Fibroblast of peridontal ligament (primary cell): ENCODE results near the gene RGS2.
A peak's percentile ranks its signal among the peaks of the same experiment; 100 is the strongest.

Experiments used
- DNase-seq: peaks from one replicate; pipeline ENCODE4 v3.0.0-alpha.2; 2010; ENCODE audit errors: extremely low read depth

Gene RGS2

GRCh38 chr1:192808518-192809306 is at the start of gene RGS2:
Gene RGS2 (plus strand): TSS chr1:192809039. CDS start chr1:192809072, 33 bp downstream.
- peak; percentile 87 for DNase-seq

DNA sequence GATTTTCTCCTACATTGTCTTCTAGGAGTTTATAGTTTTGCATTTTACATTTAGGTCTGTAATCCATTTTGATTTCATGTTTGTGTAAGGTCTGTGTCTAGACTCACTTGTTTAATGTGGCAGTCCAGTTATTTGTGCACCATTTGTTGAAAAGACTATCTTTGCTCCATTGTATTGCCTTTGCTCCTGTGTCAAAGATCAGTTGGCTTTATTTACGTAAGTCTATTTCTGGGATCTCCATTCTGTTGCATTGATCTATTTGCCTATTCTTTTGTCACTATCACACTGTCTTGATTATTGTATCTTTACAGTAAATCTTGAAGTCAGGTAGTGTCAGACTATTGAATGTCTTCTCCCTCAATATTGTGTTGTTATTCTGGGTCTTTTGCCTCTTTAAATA is 49.7 kb upstream of the RGS2 start:
- DNase-seq, result no peak

GRCh38 chr1:192762265-192762664 is 46.6 kb upstream of the RGS2 start:
- no peak for DNase-seq

- peak; percentile 15 for DNase-seq
Measured at GRCh38 chr1:192763243-192763642, 45.6 kb upstream of the RGS2 start.

- DNase-seq, result peak; percentile 71
Measured at GRCh38 chr1:192763756-192764155, 45.1 kb upstream of the RGS2 start.

- DNase-seq, result no peak
Measured at GRCh38 chr1:192764675-192765074, 44.2 kb upstream of the RGS2 start.

DNA sequence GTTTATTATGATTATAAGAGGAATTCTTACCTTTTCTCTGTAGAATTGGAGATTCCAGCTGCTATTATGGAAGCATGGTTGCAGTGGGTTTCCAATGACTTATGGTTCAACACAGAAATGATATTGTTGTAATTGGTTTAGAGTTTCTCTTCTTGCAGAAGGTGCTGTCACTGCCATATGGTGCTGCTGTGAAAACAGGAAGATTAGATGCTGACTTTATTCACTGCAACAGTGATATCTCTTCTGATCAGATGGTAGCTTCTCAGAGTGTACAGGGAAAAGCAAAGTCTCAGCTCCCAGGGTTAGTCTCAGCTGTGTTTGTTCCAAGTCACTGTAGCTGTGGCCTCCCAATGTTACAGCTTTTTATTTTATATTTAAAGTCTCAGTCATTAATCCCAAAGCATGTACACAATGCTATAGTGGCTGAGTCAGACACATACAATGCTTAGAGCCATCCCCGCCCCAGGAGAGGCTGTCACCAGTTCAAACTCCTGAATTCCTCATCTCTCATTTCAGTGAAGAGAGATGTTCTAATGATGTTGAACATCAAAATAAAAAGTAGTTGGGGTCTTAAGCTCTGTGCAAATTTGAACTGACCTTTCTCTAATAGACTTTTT is 42.7 kb upstream of the RGS2 start:
- no peak for DNase-seq

DNA sequence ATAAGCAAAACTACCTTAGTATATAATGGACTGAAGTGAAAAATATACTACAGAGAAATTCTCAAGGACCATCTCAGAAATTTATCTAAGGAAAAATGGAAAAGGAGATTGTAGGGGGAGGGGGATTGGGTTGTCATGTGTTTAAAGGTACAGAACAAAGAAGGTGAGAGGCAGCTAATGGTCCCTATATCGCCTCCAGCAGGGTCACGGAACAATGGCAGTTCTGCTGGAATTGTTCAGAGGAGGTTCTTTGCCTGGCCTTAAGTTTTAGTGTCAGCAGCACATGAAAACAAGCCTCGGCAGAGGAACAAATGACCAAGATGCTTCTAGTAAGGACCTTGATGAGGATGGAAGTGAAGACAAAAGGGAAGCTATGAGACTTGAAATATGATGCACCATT is 42.0 kb upstream of the RGS2 start:
- no peak for DNase-seq

DNA sequence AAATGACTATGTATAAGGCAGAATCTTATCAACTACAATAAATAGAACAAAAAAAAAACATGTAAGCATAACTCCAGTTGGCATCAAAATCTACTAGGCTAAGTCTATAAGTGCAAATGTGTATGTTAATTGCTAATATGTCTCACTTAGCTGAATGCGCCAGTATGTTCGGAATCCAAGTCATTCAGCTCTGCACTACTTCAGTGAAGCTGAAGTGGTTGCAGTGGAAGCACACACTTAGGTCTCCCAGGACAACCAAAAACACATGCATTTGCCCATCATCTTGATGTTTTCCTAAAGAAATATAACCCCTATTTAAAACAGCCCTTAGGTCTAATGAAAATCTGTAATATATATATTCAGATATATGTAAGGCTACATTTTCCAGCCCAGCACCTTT is 41.0 kb upstream of the RGS2 start:
- DNase-seq, result no peak

DNA sequence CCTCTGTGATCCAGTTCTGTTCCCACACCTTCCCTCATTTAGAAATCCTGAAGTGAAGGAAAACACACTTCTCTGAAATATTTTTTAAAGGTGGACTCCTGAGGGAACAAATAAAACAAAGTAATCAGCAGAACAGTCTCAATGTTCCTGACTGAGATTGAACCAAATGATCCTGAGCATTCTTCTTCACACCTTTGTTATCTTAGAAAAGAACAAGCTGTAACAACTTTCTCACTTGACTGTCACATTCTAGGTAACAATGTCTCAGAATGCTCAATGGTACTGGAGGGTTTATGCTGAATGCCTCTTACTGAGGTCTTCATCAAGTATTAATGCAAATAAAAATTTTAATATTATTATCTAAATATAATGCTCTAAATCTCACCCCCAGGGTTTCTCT is 40.4 kb upstream of the RGS2 start:
- no peak for DNase-seq

DNA sequence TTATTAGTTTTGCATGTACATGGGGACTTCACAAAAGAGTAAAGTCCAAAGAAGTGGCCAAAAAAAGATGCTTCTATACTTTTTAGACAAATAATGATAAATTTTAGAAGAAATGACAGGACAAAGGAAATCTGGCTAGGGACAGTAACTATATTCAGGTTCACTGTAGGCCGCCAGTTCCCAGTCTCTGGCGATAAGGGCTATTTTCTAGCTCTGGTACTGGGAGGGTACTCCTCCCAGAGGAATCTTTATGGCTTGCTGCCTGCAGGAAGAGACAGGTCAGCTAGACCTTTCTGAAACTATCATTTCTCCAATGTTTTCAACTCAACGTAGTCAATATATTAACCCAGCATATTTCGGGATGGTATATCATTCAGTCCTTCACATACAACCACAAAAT is 37.5 kb upstream of the RGS2 start:
- no peak for DNase-seq

DNA sequence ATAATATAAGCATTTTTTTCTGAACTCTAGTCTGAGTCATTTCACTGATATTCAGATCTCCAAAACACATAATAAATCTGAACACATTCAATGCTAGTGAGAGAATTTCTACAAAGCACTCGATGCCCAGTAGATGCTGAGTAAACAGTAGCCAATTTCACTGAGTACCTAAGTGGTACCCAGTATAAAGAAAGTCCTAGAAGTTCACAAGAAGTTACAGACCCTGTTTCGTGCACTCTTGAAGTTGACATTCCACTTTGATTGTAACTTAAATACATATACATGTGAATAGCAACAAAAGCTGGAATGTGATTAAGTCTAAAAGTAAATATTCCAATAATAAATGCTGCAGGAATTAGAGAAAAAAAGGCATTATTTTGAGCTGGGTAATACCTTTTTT is 33.2 kb upstream of the RGS2 start:
- DNase-seq, result no peak

DNA sequence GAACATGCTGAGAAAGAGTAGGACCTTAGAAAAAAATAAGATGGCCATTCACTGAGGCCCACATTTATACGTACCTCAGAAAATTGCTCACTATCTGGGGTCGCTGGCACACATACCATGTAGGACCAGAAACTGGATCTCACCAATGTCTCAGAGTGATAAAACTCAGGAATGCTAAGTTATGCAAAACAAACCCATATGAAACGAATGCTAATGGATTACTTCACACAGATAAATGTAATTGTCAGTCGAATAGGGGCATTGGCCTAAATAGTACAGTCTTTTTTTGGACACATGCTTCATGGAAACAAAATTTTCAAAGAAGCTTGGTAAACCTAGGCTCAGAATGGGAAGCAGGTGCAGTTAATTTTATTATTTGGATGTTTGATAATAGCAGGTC is 32.6 kb upstream of the RGS2 start:
- no peak for DNase-seq

GRCh38 chr1:192776998-192777397 is 31.8 kb upstream of the RGS2 start:
- no peak for DNase-seq

DNA sequence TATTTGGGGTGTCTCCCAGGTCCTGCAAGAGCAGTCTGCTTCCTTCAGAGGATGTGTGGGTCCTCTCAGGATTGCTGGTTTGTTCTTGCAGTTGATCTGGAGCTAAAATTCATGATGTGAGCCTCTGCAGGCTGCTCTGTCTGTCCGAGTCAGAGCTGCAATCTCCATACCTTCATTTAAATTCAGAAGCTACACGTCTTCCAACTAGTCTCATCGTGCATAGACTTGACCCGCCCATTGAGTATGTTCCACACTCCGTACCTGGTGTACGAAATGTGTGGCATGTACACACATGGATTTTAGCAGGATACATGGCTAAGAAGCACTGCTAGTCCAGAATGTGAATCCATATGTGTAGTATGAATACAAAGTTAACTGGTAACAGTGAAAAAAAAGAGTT is 25.0 kb upstream of the RGS2 start:
- no peak for DNase-seq

DNA sequence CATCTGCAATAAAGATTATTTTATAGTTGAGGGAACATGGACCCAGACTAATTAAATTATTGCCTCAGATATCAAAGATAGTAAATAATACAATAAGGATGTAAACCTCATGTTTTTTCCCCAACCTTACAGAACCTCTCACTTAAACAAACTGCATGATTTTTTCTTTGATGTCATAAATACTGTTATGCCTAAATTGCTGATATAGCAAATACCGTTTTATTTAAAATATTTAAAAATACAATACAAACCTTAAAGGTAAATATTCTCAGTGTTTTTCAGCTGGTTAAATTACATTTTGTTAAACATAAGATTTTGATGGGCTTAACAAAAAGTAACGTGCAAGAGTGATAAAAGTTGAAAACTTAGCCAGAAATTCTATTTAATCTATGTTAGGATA is 24.4 kb upstream of the RGS2 start:
- no peak for DNase-seq

DNA sequence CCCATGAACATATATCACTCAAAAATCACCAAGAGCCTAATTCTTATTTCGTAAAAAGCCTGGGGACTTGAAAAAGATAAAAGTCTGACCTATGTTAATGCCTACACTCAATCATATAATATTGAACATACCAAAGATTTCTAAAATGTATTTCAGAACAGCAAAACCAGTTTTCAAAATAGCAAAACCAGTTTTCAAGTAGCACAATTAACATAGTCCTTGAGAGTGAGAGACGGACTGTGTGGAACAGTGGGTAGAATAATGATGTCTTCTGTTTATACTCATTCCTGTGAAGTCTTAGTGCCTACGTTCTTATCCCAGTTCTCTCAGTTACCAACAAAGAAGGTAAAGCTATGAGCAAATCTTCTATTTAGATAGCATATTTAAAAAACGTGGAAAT is 22.3 kb upstream of the RGS2 start:
- no peak for DNase-seq

GRCh38 chr1:192787914-192788585 is 20.8 kb upstream of the RGS2 start:
- peak; percentile 68 for DNase-seq

- no peak for DNase-seq
Measured at GRCh38 chr1:192789871-192790270, 19.0 kb upstream of the RGS2 start.

DNA sequence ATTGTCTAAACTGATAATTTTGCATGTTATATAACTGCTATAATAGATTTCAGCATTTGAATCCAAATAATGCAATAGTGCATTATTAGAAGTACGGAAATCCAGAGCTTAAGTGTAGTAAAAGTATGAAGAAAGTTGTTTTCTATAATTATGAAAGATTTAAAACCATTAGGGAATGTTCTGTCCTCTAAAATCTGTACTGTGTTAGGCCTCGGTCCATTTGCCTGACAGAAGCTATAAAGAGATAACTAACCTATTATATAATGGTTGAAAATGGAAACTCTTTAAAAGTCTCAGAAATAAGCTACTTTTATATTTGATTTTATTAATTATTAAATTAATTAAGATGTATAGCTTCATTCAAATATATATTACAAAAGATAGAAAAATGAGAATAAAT is 16.2 kb upstream of the RGS2 start:
- DNase-seq, result no peak

GRCh38 chr1:192793983-192794767 is 14.7 kb upstream of the RGS2 start:
- no peak for DNase-seq

- no peak for DNase-seq
Measured at GRCh38 chr1:192794768-192795035, 14.1 kb upstream of the RGS2 start.
